Trophoblast cell (in vitro differentiated cells and primary cell): ENCODE measurements around the gene GSG1L2.
A peak's percentile ranks its signal among the peaks of the same experiment; 100 is the strongest.

Source experiments
- DNase-seq, 2 donors: peaks; one replicate each; pipeline ENCODE4 v3.0.0-alpha.2; 2016
- H2AFZ ChIP-seq: 2 replicates; pipeline ENCODE4 v1.6.1; 2013; ENCODE audit warnings: low read length, moderate library complexity, mild to moderate bottlenecking; ENCODE audit not compliant: insufficient read depth, poor library complexity
- H2AK5ac ChIP-seq: 2 replicates; pipeline ENCODE4 v1.6.1; 2013; ENCODE audit warnings: mild to moderate bottlenecking, low read length
- H2BK120ac ChIP-seq: 2 replicates; pipeline ENCODE4 v1.6.1; 2013; ENCODE audit warnings: low read length, mild to moderate bottlenecking, moderate library complexity; ENCODE audit not compliant: insufficient read depth, poor library complexity
- H2BK12ac ChIP-seq: 2 replicates; pipeline ENCODE4 v1.6.1; 2013; ENCODE audit warnings: mild to moderate bottlenecking, low read length, moderate library complexity
- H2BK5ac ChIP-seq: 2 replicates; pipeline ENCODE4 v1.6.1; 2013; ENCODE audit warnings: low read length, low read depth, moderate library complexity, mild to moderate bottlenecking; ENCODE audit not compliant: poor library complexity
- H3K14ac ChIP-seq: 2 replicates; pipeline ENCODE4 v1.6.1; 2013; ENCODE audit warnings: mild to moderate bottlenecking, low read length
- H3K18ac ChIP-seq: 2 replicates; pipeline ENCODE4 v1.6.1; 2013; ENCODE audit warnings: mild to moderate bottlenecking, low read length
- H3K23ac ChIP-seq: 2 replicates; pipeline ENCODE4 v1.6.1; 2013; ENCODE audit warnings: low read length
- H3K27ac ChIP-seq: 2 replicates; pipeline ENCODE4 v1.5.1; 2013; ENCODE audit warnings: low read depth, mild to moderate bottlenecking, inconsistent platforms, low read length, moderate library complexity
- H3K27me3 ChIP-seq: 2 replicates; pipeline ENCODE4 v1.6.1; 2013; ENCODE audit warnings: inconsistent platforms, mild to moderate bottlenecking, low read length, moderate library complexity; ENCODE audit not compliant: insufficient read depth
- H3K36me3 ChIP-seq, 2 experiments: 1 replicate in 1 of 2; 2 replicates in 1 of 2; pipeline ENCODE4 v1.6.1; 2013; ENCODE audit warnings: low read length in 2 of 2, mild to moderate bottlenecking in 2 of 2, moderate library complexity in 1 of 2; ENCODE audit not compliant: insufficient read depth in 2 of 2, control insufficient read depth in 1 of 2
- H3K4ac ChIP-seq: 2 replicates; pipeline ENCODE4 v1.6.1; 2013; ENCODE audit warnings: low read depth, mild to moderate bottlenecking, low read length, moderate library complexity
- H3K4me1 ChIP-seq, 2 experiments: 1 replicate in 1 of 2; 2 replicates in 1 of 2; pipeline ENCODE4 v1.6.1; 2013; ENCODE audit warnings: low read length in 2 of 2, mild to moderate bottlenecking in 2 of 2, moderate library complexity in 1 of 2; ENCODE audit not compliant: insufficient read depth in 2 of 2, control insufficient read depth in 1 of 2
- H3K4me2 ChIP-seq: 2 replicates; pipeline ENCODE4 v1.6.1; 2013; ENCODE audit warnings: inconsistent platforms, mild to moderate bottlenecking, low read length, moderate library complexity
- H3K4me3 ChIP-seq: 2 replicates; pipeline ENCODE4 v1.5.1; 2013; ENCODE audit warnings: mild to moderate bottlenecking, low read depth, low read length, inconsistent platforms
- H3K79me1 ChIP-seq: one replicate; pipeline ENCODE4 v1.6.1; 2013; ENCODE audit warnings: low read length
- H3K79me2 ChIP-seq: 2 replicates; pipeline ENCODE4 v1.6.1; 2013; ENCODE audit warnings: low read length, mild to moderate bottlenecking; ENCODE audit not compliant: control insufficient read depth, insufficient read depth, poor library complexity
- H3K9ac ChIP-seq: 2 replicates; pipeline ENCODE4 v1.6.1; 2013; ENCODE audit warnings: mild to moderate bottlenecking, low read length
- H3K9me3 ChIP-seq: 2 replicates; pipeline ENCODE4 v1.6.1; 2013; ENCODE audit warnings: low read depth, mild to moderate bottlenecking, control low read depth, inconsistent platforms, low read length; ENCODE audit not compliant: insufficient read depth
- H4K12ac ChIP-seq: 2 replicates; pipeline ENCODE4 v1.6.1; 2013; ENCODE audit warnings: low read depth, mild to moderate bottlenecking, low read length, moderate library complexity
- H4K8ac ChIP-seq: 2 replicates; pipeline ENCODE4 v1.6.1; 2013; ENCODE audit warnings: low read depth, mild to moderate bottlenecking, low read length, moderate library complexity
- H4K91ac ChIP-seq: one replicate; pipeline ENCODE4 v1.6.1; 2013; ENCODE audit warnings: low read depth, mild to moderate bottlenecking, low read length, moderate library complexity
- WGBS: extraction: QIAGEN DNeasy Blood & Tissue Kit; methylation state at CpG from one replicate; pipeline ENCODE4 v1.1.7; 2013; ENCODE audit warnings: missing lambda C conversion rate; ENCODE audit not compliant: insufficient read length, insufficient coverage; ENCODE audit errors: extremely low coverage; 5-methylcytosine and 5-hydroxymethylcytosine counted together

Gene GSG1L2

GRCh38 chr17:9792181-9792840 lies 29.6 kb downstream of the GSG1L2 start:
- no peaks in the 10 kb centered on the region for H3K36me3 ChIP-seq

DNA sequence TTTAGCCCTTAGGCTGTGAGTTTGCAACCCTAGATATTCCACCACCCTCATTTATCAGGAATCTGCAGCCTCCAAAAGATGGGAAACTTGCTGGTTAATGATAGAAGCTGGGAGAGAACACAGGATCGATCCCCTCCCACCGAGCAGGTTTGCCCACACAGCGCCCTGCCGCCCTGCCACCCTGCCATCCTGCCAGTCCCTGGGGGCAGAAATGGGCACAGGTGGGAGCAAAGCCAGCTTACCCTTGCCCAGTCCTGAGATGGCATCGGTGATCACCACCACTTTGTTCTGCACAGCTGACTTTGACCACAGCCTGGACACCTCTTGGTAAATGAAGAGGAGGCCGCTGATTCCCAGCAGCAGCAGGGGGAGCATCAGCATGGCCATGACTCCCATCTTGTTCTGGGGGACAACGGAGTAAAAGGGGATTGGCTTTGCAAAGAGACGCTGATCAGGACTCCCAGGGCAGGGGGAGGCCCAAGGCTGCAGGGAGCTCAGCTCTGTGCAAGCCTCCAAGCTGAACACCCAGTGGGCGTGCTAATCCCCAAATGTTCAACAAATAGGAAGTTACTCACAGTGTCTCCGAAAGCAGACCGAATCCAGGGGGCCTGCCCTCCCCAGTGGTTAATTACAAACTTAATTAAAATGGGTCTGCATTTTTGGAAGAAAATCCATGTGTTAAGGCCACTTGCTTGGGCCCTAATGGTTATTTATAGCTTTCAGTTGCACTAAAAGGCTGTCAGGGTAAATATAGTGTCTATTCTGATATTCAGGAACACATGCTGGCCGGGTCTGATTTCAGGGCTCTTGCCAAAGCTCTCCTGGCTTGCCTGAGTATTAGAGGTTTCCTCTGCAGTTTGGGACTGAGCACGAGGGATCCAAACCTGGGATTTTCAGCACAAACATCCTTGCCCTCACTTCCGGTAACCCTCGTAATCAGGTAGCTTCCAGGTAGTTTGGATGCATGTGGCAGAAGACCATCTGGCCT lies 30.7 kb downstream of the GSG1L2 start, which contains the start of gene DHRS7C:
TSS of gene DHRS7C (minus strand) at position 704 of the 988 bp plus-strand sequence. CDS start at position 396, 308 bp downstream.
- DNase-seq, result no peak
- Histone ChIP-seq H3K9ac (no peak within 1 kb of the TSS), H3K4me2 (no peak within 1 kb of the TSS), H2BK5ac (no peak within 1 kb of the TSS), H3K14ac (no peak within 1 kb of the TSS), H4K91ac (no peak within 1 kb of the TSS), H3K9me3 (no peaks in the 10 kb centered on the region), H2AFZ (no peak within 1 kb of the TSS), H3K4me3 (peak within 1 kb of the TSS; percentile 5), H4K12ac (no peak within 1 kb of the TSS), H3K23ac (no peak within 1 kb of the TSS), H3K79me1 (no peaks in the 10 kb centered on the region), H2BK120ac (no peak within 1 kb of the TSS), H2BK12ac (no peak within 1 kb of the TSS), H3K4ac (no peak within 1 kb of the TSS), H3K36me3 (no peaks in the 10 kb centered on the region), H3K27ac (no peak within 1 kb of the TSS), H4K8ac (no peak within 1 kb of the TSS), H2AK5ac (no peak within 1 kb of the TSS), H3K27me3 (no peaks in the 10 kb centered on the region), H3K4me1 (no peaks in the 10 kb centered on the region), H3K79me2 (no peaks in the 10 kb centered on the region), H3K18ac (no peak within 1 kb of the TSS)
- WGBS, result no CpG with 5 or more reads among the region's 15 CpGs

More at GRCh38 chr17:9792181-9792840, 29.6 kb downstream of the GSG1L2 start:
- no peak overlapping the region for H3K9ac ChIP-seq
- no peak overlapping the region for H2BK120ac ChIP-seq
- no peaks in the 10 kb centered on the region for H3K79me2 ChIP-seq
- H4K8ac ChIP-seq, result no peak overlapping the region
- H2BK5ac ChIP-seq, result no peak overlapping the region
- no peak overlapping the region for H2BK12ac ChIP-seq
- no peak overlapping the region for H2AFZ ChIP-seq
- H3K4me1 ChIP-seq, result no peaks in the 10 kb centered on the region
- no peak overlapping the region for H3K4ac ChIP-seq
- no peaks in the 10 kb centered on the region for H3K27me3 ChIP-seq
- H3K23ac ChIP-seq, result no peak overlapping the region
- H3K14ac ChIP-seq, result no peak overlapping the region
- H3K4me2 ChIP-seq, result no peak overlapping the region
- H3K9me3 ChIP-seq, result no peaks in the 10 kb centered on the region
- no peak overlapping the region for H3K27ac ChIP-seq
- no peak overlapping the region for H4K12ac ChIP-seq
- no peak overlapping the region for H4K91ac ChIP-seq
- peak in 1 of 2 donors; percentile 60 for DNase-seq
- no peak overlapping the region for H3K18ac ChIP-seq
- peak overlapping the region; percentile 5 for H3K4me3 ChIP-seq
- H2AK5ac ChIP-seq, result no peak overlapping the region
- no peaks in the 10 kb centered on the region for H3K79me1 ChIP-seq
- WGBS, result no CpG with 5 or more reads among the region's 15 CpGs

DNA sequence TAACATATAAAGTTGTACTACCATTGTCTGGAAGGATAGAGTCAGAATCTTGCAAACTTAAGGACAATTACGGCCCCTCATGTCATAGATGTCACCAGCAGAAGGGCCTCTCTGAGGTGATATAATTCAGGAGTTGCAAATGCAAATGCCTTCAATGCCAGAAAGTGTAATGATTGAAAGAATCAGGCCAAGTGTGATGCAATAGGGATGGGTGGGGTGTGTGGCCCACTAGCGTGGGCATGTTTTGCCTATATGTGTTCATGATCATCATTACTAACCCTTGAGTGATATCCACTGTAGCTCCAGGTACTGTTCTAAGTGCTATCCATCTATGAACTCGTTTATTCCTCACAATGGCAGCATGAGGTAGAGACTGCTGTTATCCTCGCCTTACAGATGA lies 31.6 kb downstream of the GSG1L2 start:
- Histone ChIP-seq H2AFZ (no peak overlapping the region), H3K9ac (no peak overlapping the region), H3K79me1 (no peaks in the 10 kb centered on the region), H3K9me3 (no peaks in the 10 kb centered on the region), H3K14ac (no peak overlapping the region), H2BK12ac (no peak overlapping the region), H3K27ac (no peak overlapping the region), H2AK5ac (no peak overlapping the region), H3K79me2 (no peaks in the 10 kb centered on the region), H2BK120ac (no peak overlapping the region), H4K8ac (no peak overlapping the region), H4K91ac (no peak overlapping the region), H3K4me2 (no peak overlapping the region), H4K12ac (no peak overlapping the region), H3K4ac (no peak overlapping the region), H3K36me3 (no peaks in the 10 kb centered on the region), H3K23ac (no peak overlapping the region), H3K27me3 (no peaks in the 10 kb centered on the region), H3K18ac (no peak overlapping the region), H2BK5ac (no peak overlapping the region), H3K4me1 (no peaks in the 10 kb centered on the region), H3K4me3 (no peak overlapping the region)
- WGBS, result no CpG with 5 or more reads among the region's 4 CpGs
- no peak for DNase-seq

DNA sequence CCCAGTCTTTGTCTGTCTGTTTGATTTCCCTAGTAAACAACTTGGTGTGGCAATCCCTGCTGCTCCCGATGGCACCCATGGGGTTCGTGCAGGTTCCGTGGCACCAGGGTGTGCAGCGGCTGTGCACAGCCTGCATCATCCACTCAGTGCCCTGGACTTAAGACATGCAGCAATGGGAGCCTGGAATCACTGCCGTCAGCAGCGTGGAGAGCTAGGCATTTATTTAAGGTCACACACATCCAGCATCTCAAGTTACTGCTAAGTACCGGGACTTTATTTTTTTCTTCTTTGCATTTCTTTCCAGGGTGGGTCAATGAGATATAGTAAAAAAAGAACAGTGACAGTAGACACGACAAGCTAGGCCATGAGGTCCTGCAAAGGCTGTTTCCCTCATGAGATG lies 33.3 kb downstream of the GSG1L2 start:
- Histone ChIP-seq H4K8ac (no peak overlapping the region), H2BK5ac (no peak overlapping the region), H3K9ac (no peak overlapping the region), H2AFZ (no peak overlapping the region), H3K4me2 (no peak overlapping the region), H4K12ac (no peak overlapping the region), H3K14ac (no peak overlapping the region), H2BK120ac (no peak overlapping the region), H3K79me1 (no peaks in the 10 kb centered on the region), H3K4ac (no peak overlapping the region), H4K91ac (no peak overlapping the region), H3K79me2 (no peaks in the 10 kb centered on the region), H3K4me3 (no peak overlapping the region), H3K4me1 (no peaks in the 10 kb centered on the region), H3K36me3 (no peaks in the 10 kb centered on the region), H3K9me3 (no peaks in the 10 kb centered on the region), H3K23ac (no peak overlapping the region), H3K27me3 (no peaks in the 10 kb centered on the region), H2AK5ac (no peak overlapping the region), H2BK12ac (no peak overlapping the region), H3K27ac (no peak overlapping the region), H3K18ac (no peak overlapping the region)
- DNase-seq, result no peak
- no CpG with 5 or more reads among the region's 8 CpGs for WGBS
